Stimulated activated CD8-positive, alpha-beta memory T cell treated with anti-CD3 and anti-CD28 coated beads, Interleukin-7, amount 100 ng/mL, for 4 hours (primary cell): ENCODE results near the gene SH2D6.

Experiments used
- DNase-seq, 2 donors: peaks; one replicate each; pipeline ENCODE4 v3.0.0-alpha.2; 2020; ENCODE audit warnings: low read depth in 2 of 2

The SH2D6 gene

DNA sequence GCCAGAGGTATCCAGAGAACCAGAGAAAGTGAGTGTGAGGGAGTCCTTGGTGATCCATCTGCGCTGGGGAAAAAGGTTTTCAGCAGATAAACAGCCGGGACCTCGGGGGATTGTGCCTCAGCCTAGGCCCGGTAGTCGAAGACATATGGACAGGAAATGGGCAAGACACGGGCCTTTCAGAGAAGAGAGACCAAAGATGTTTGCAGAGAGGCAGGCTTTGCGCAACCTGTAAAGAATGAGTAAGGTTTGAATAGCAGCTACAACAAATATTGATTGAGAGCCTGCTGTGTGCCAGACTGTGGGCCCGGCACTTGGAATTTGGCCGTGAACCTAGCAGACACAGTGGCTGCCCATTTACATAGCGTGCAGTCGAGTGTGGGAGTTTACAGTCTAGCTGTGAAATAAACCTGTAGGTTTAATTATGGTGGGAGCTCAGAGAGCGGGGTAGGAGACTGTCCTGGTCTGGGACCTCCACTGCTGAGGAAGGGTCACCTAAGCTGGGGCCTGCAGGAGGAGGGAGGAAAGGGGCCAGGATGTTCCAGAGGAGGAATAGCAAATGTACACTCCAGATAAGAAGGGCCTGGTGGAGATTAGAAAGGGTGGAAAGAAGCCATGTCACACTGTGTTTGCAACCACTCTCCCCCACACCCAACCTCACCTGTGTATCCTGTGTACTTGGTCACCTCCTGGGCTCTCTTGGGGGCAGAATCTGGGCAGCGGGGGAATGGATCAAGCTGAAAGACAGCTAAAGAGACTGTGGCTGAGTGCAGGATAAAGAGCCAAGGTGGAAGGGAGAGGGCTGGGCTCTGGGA is 3.0 kb downstream of the SH2D6 start:
- no peak for DNase-seq

GRCh38 chr2:85422072-85422457 is 3.6 kb downstream of the SH2D6 start:
- no peak for DNase-seq

- DNase-seq, result no peak
These were observed 5.0 kb downstream of the SH2D6 start for GRCh38 chr2:85423525-85423924.

DNA sequence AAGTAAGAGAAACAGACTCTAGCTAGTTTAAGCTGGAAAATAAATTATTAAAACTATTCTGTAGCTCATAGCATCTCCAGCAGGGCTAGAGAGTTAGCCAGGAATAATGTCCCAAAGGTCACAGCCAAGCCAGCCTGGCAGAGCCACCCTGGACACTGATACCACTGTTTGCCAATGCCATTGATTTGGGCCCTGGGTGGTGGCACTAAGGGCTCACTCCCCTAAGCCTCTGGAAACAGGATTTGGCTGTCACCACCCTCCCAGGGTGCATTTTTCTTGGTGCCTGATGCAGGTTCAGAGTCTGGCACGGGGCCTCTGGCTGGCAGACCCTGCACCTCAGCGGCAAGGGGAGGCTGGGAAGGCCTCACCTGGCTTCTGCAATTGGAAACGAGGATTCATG is 7.1 kb downstream of the SH2D6 start:
- no peak for DNase-seq

DNA sequence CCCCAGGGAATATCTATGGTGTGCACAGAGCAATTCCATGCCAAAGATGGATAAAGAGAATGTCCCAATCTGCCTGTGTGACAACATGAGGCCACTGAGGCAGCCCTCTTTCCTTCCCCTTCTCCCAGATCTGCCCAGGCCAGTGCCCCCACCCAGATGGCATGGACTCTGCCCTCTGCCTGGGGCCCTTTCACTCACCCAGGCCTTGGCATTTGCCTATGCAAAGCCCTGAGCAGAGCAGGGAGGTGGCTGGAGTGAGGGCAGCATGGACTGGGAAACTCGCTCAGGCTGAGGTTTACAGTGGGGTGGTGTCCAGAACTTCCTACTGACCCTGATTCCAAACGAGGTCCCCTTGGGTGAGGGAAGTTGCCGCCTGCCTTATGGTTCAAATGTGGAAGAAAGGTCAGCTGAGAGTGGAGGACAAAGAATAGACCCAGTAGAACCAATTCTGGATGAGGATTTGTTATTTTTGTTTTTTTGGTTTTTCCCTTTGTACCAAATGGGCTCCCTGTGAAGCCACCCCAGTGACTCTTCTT is 8.9 kb downstream of the SH2D6 start:
- DNase-seq, result no peak

GRCh38 chr2:85428343-85428881 is 9.9 kb downstream of the SH2D6 start:
- no peak for DNase-seq

- DNase-seq, result no peak
These were observed 10.9 kb downstream of the SH2D6 start for GRCh38 chr2:85429213-85429923.

DNA sequence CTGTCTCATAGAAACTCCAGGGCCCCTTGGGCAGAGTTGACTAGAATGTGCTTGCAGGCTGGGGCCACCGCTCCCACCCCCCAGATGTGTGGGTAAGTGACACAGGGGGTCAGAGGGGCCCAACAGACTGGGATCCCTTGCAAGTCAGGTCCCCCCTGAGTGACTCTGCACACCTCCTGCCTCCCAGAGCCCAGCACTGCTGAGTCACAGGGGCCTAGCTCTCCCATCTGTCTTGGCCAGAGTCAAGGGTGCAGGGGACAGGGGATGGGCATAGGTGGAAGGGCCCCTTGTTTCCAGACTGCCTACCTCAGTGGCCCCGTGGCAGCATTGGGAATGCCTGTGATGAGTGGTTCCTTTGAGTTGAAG is 11.4 kb downstream of the SH2D6 start:
- DNase-seq, result no peak

DNA sequence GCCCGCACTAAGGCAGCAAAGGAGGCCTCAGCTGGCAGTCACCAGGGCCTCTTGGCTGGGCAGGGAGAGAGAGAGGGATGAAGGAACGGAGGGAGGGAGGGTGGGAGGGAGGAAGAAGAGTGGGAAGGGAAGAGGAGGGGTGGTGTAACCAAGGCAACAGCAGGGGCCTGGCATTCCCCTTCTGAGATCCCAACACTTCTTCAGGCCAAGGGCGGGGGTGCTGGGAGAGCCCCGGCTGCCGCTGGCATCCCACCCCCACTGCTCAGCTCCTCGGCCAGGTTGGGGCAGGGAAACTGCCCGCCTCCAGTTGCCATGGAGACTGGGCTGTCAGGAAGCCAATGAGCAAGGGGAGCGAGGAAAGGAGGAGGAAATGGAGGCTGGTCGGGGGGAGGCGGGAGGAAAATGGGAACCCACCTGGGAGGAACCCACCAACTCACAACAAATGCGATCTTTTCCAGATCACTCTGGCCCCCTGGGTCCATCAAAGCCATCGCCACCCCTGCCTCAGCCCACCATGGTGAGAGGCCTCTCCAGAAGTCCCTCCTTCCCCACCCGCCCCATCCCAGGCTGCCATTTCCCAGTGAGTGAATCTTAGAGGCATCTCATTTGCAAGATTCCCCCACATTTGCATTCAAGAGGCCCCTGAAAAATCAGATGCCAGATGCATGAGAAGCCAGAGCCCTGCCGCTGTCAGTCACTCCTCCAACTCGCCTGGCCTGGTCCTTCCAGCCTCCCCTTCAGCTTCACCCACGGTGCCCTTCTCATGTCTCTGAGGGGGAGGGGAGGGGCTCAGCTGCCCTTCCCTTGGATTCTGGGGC is 12.4 kb downstream of the SH2D6 start:
- DNase-seq, result no peak

- no peak for DNase-seq
These were observed 13.2 kb downstream of the SH2D6 start for GRCh38 chr2:85431570-85432205.

- no peak for DNase-seq
These were observed 15.1 kb downstream of the SH2D6 start for GRCh38 chr2:85433511-85434089.

GRCh38 chr2:85434696-85435095 is 16.2 kb downstream of the SH2D6 start:
- DNase-seq, result no peak

DNA sequence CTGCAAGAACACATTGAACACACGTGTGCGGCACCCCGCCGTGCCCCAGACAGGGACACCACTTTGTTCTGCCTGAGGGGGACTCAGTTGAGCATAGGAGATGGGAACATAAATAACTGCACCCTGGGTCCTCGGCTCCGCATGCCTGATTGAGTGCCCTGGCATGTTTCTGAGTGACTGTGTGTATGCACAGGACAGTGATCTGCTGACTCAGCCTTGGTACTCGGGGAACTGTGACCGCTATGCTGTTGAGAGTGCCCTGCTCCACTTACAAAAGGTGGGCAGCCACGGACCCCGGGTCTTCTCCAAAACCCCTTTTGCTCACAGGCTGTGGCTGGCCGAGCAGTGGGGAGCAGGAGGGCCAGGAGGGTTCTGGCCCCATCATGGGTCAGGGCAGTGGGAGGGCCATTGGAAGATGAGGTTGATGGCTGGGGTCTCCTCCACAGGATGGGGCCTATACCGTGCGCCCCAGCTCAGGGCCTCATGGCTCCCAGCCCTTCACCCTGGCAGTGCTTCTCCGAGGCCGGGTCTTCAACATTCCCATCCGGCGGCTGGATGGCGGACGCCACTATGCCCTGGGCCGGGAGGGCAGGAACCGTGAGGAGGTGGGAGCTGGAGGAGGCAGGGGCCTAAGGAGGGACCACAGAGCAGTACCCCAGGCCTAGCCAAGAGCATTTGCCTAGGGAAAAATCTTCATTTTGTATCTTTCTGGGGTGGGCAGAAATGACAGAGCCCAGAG is 16.9 kb downstream of the SH2D6 start:
- DNase-seq, result no peak

GRCh38 chr2:85435981-85436835 is 17.7 kb downstream of the SH2D6 start:
- no peak for DNase-seq

- DNase-seq, result no peak
These were observed 18.4 kb downstream of the SH2D6 start for GRCh38 chr2:85436836-85437487.

DNA sequence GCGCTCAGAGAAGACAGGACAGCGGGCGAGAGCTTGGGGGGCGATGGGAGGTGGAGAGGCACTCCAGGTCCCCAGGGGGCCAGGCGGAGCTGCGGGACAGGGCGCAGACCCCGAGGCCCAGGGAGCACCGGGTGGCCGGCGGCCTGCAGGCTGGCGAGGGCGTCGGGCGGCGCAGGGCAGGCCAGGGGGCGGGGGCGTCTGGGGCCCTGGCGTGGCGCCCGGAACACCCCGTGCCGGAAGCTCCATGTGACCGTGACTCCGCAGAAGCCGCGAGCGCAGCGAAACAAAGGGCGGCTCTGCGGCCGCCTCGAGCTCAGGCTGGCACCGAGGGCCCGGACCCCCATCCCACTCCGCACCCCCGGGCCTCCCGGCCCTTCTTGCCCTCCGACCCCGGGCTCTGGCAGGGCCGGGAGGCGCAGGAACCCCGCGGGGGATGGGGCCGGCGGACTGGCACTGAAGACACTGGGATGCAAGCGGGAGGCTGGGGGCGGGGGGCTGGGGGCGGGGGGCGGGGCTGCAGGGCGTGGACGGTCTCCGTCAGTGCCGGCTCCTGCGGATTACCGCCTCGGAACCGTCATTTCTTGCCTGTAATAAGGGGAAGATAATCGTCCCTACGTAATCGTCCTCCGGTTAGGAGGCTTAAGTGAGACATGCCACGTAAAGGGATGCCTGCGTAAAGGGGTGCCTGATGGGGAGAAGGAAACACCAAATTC is 19.1 kb downstream of the SH2D6 start:
- DNase-seq, result peak; percentile 36 to 72

GRCh38 chr2:85438201-85439024 is 19.9 kb downstream of the SH2D6 start:
- no peak for DNase-seq
